GM12872 (cell line): ENCODE measurements around the gene PPP1R26.

Source experiments
- CTCF ChIP-seq: IDR thresholded peaks from 3 replicates; pipeline ENCODE4 v1.5.1; 2011; ENCODE audit warnings: low read depth, mild to moderate bottlenecking, low read length, moderate library complexity; ENCODE audit not compliant: insufficient read depth

Gene PPP1R26

DNA sequence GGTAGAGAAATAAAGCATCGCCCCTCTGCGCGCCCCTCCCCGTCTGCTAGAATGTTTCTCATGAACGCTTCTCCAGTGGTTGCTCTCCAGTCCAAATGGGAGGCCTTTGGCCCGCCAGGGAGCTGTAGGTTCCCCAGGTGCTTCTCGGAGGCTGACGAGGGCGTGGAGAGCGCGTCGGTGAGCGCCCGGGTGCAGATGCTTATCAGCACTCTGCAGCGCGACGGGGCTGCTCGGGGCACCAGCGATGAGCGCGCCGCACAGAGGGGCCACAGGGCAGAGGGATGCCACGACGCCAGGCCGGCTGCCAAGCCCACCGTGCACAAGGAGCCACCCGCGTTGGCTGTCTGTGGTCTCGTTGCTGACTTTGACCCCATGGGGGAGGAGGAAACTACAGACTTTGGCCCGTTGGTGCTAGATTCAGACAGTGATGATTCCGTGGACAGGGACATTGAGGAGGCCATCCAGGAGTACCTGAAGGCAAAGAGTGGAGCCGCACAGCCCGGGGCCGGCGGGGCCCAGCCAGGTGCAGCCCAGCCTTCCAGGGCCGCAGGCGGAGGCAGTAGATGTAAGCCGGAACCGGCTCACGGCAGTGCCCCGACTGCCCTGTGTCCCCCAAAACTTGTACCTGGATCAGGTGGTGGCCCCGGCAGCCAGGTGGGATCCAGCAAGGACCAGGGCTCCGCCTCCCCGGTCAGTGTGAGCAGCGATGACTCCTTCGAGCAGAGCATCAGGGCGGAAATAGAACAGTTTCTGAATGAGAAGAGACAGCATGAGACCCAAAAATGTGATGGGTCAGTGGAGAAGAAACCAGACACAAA is 5.1 kb downstream of the PPP1R26 start:
- TF ChIP-seq CTCF = no peak

- no peak for TF ChIP-seq CTCF
Measured at GRCh38 chr9:135485385-135485784, 5.8 kb downstream of the PPP1R26 start.

DNA sequence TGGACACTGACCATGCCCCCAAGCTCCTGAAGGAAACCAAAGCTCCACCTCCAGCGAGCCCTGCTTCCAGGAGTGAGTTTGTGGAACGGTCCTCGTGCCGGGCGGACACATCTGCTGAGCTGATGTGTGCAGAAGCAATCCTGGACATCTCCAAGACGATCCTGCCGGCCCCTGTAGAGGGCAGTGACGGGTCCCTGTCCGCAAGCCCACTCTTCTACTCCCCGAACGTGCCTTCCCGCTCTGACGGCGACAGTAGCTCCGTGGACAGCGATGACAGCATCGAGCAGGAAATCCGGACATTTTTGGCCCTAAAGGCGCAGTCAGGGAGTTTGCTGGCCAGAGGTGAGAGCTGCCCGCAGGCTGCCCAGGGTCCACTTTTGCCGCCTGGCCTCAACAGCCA is 6.2 kb downstream of the PPP1R26 start:
- no peak for TF ChIP-seq CTCF

- TF ChIP-seq CTCF = no peak
Measured at GRCh38 chr9:135486267-135487065, 6.9 kb downstream of the PPP1R26 start.

GRCh38 chr9:135487281-135488012 is 7.9 kb downstream of the PPP1R26 start:
- no peak for TF ChIP-seq CTCF

DNA sequence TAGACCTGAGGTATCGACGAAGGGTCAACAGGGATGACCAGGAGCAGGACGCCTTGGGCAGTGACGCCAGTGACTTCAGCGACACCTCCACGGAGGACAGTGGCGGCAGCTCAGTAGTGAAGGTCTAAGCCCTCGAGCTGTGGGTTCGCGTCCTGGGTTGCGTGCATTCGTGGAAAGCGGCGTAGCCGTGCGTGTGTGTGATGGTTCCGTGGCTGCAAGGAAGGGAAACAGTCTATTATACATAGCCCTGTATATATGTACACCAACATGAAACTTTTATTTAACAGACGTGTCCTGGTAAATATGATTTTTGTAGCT is 8.4 kb downstream of the PPP1R26 start:
- TF ChIP-seq CTCF = no peak

DNA sequence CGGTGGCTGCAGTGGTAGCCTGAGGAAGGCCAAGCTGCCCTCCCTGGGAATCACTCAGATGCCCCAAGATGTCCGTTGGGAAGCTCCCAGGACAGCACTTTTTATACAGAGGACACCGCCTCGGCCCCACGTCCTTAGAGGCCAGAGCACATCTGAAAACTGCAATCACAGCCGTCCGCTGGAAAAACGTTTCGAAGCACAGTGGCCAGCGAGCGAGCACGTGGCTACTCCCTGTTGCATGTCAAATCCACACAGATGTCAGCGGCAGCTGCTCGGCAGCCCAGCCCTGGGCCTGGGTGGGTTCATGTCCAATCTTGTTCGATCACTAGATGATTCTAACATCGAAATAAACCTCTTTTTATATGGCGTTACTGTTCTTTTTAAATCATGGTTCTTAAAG is 8.9 kb downstream of the PPP1R26 start:
- TF ChIP-seq CTCF = no peak
